T-helper 2 cell (primary cell): ENCODE measurements around the gene SCARB2.

Experiments used
- DNase-seq, 5 experiments: peaks; one replicate each; pipeline versions ENCODE4 v3.0.0 to v3.0.0-alpha.2; 2012 to 2022

The SCARB2 gene

DNA sequence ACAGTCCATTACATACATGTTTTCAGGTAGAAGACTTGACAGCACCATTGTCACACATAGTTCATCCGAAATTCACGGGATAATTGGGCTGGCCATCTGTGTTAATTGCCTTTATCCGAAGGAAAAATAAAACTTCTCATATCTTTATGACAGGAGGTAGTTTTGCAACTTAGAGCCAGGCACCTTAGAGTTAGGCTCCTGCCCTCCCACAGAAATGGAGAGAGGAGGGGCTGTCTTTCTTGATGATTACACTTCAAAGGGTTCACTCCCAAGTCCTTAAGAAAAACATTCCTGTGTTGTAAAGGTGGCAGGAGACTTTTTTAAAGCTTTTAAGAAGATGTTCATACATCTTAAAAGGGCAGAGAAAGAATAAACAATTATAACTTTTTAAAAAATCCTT lies 10.5 kb upstream of the SCARB2 start:
- DNase-seq, result no peak

DNA sequence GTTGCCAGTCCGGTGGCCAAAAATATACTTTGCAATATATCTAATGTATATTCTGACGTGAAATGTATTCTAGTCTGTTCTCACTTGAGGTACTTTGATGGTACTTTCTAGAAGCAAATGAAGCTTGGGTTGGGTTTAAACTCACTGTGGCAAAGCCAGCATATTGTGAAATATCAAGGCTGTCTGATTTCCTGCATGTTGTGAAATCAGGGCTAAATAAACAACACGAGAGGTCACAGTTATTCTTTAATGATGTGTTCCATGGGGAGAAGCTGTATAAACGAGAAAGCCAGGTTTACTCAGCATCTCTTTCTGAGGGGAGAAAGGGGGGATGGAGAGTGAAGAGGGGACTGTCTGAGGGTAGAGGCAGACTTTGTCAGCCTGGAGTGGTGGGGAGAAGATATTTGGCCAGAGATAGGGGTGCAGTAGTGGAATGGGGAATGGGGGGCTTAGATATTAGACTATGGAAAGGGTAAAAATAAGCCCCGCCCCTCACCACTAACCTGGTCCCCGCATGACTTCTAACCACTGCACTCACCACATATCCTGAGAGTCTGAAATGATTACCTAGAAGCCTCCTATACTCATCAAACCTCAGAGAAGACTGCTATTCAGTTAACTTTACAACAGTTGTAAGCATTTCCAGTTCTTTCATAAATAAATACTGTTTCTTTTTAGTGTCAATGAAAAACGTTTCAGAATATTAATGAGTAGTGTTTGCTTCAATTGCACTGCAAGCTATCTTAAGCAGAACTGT lies 5.9 kb upstream of the SCARB2 start:
- DNase-seq, result peak in 1 of 5 experiments; percentile 5

- DNase-seq, result no peak
These were observed 3.6 kb upstream of the SCARB2 start for GRCh38 chr4:76216975-76217814.

DNA sequence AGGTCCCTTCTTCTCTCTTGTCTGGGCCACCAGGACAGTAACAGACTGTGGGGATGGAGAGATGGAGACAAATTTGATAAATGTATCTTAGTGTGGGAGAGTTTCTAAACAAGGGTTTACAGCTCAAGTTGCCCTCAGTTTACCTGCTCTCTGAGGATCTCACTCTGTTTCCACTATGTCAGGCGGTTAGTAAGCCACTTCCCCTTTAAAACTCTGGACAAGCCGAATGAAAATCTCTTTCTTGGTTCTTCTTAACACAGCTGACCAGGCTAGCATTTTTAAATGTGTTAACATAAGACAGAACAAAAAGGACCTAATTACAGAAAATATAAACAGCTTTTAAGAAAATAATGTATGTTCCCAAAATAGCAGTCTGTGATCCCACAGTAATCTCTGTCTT lies 2.9 kb upstream of the SCARB2 start:
- no peak for DNase-seq

DNA sequence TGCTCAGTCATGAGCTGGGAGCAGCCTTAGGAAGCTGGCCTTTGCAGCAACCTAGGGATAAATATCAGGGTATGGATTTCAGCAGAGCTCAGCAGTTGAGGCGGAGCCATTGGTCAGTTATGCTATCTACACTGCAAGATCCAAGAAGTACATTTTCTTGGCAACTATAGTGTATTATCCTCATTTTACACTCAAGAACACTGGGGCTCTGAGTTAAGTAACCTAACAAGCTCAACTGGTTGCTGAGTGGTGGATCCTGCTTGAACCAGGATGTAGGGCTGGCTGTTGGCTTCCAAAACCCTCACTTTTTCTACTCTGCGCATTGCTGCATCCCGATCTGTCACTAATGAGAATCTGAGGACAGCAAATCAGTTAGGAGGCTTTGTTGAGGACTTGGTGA lies 1.5 kb upstream of the SCARB2 start:
- DNase-seq, result no peak

GRCh38 chr4:76214177-76214675 lies 602 bp upstream of the SCARB2 start:
- DNase-seq, result no peak

- peak in 3 of 5 experiments; percentile 32 to 64 (median 43) for DNase-seq
These were observed 691 bp downstream of the SCARB2 start for GRCh38 chr4:76212851-76213414.

DNA sequence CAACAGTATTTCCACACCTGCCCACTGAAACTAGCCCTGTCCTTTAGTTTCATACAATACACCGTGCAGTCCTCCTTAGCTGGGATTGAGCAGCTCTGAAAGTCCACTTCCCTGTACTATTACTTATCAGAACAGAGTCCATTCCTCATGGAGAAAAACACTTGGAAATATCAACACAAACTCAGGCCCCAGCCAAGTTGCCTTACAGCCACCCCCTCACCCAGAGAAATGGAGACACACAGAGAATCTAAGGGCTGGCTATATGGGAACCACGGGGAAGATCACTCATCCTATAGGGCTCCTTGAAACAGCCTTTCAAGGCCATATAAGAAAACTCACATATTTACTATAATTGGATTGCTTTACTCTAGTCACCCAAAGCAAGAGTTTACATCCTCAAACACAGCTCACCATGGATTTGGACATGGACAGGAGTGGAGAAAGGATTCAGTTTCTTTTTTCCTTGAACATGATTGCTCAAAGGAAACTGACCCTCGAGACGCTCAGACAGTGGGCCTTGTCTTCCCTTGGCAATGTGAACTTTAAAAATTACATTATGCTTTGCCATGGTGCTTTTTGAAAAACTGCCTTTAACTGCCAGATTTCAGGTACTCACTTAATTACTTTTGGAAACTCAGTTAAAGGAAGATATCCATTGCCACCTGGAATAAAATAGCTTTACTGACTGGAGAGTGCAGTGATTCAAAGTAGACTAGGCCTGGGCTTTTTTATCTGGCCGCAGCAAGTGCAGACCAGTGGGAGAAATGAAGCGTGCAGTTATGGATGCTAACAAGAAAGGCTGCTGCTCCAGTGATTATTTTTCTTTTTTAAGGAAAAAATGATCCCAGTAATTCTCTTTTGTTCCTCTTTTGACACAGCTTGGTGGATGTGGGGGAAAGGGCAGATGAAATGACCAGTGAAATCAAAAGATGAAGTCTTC lies 1.6 kb downstream of the SCARB2 start:
- no peak for DNase-seq

- DNase-seq, result no peak
These were observed 3.2 kb downstream of the SCARB2 start for GRCh38 chr4:76210452-76210851.

GRCh38 chr4:76209881-76210280 lies 3.7 kb downstream of the SCARB2 start:
- no peak for DNase-seq

DNA sequence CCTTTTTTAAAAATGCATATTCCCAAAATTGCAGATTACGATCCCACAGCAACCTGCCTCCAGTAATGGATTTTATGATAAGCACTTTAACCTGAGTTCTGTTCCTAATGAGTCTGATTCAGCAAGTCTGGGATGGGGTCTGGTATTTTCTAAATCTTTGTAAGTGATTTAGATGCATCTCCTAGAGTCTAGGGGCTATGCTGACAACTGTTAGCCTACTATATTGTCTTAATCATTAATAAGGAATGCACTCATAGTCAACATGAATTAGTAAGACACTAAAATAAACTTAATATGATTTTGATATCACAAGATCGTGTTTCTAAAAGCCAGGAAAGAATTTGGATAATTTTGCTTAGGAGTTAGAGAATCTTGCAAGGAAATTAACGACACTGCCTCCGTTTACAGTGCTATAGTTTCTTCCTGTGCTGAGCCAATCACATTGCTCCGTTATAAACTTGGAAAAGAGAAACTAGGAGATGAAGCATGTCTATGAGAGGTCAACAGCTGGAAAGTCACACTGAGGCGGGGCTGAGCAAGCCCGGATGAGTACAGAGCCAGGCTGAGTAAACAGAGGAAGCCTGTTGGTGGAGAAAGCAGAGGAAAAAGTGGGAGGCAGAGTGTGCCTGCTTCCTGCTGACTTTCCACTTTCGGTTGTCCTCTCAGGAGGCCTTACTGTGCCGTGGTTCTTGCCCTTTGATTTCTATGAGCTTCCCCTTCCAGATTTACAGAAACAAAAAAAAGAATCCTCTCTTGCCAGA lies 5.4 kb downstream of the SCARB2 start:
- no peak for DNase-seq

- no peak for DNase-seq
These were observed 6.1 kb downstream of the SCARB2 start for GRCh38 chr4:76207549-76207948.

DNA sequence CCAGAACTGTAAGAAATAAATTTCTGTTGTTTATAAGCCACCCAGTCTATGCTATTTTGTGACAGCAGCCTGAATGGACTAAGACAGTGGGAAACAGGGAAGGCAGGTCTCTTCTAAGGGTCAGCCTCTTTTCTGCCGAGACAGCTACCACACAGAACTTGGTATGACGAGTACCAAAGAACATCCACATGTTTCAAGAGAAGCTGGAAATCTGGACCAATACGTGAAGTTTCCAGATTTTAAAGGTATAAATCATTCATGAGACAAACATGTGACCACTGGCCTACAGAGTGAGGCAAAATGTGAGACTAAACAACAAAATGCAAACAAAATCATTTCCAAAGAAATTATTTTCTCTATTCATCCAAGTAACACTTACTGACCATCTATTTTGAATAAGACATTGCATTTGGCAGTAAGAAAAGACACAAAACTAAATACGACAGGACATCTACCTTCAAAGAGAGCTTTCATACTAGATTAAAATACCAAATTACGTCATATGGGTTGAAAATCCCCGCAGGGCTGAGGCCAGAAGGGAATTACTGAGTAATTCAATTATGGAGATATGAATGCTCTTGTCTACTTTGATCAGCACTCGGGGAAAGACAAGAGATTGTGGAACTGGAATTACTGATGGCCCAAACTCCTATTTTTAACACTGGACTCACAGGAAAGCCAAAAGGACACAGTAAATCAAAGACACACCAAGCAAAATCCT lies 7.2 kb downstream of the SCARB2 start:
- no peak for DNase-seq

- DNase-seq, result no peak
These were observed 8.1 kb downstream of the SCARB2 start for GRCh38 chr4:76205476-76205875.

DNA sequence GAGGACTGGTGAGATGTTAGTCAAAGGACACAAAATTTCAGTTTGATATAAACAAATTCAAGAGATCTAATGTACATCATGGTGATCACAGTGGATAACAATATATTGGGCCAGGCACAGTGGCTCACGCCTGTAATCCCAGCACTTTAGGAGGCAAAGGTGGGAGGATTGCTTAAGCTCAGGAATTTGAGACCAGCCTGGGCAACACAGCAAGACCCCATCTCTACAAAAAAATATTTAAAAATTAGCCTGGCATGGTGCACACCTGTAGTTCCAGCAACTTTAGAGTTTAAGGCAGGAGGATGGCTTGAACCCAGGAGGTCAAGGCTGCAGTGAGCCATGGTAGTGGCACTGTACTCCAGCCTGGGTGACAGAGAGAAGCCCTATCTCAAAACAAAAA lies 8.7 kb downstream of the SCARB2 start:
- no peak for DNase-seq

DNA sequence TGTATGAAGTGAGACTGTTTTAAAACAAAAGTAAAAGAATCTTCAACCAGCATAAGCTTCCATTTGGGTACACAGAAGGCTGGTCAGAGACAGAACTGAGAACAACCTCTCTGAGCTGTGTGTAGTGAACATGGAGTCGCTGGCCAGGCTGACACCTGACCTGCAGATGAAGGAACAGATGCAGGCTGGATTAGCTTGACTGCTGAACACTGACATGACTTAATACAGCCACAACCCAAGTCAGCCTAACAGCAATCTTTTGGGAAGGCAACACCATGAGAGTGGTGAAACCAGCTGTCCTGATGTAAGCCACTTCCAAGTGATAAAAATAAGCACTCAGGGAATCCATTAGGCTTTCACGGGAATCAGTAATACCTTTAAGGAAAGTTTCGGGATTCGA lies 10.1 kb downstream of the SCARB2 start:
- DNase-seq, result no peak

GRCh38 chr4:76201276-76201675 lies 12.3 kb downstream of the SCARB2 start:
- no peak for DNase-seq

- no peak for DNase-seq
These were observed 12.8 kb downstream of the SCARB2 start for GRCh38 chr4:76200771-76201231.

- peak in 1 of 5 experiments; percentile 29 for DNase-seq
These were observed 13.9 kb downstream of the SCARB2 start for GRCh38 chr4:76199664-76200211.
